Endothelial cell (in vitro differentiated cells): ENCODE measurements around the gene DTNA. TPM values are rescaled to one million over a fixed set of nuclear protein-coding genes. Genes with fewer than 3 reads are reported as not detected.

Experiments
- DNase-seq: peaks from one replicate; pipeline ENCODE4 v3.0.0; 2021; ENCODE audit warnings: low spot score
- H3K27ac Mint-ChIP-seq: one replicate; pipeline ENCODE4 v1.8.0; 2021; ENCODE audit warnings: mixed read lengths, inconsistent platforms; ENCODE audit not compliant: unreplicated experiment
- H3K27me3 Mint-ChIP-seq: one replicate; pipeline ENCODE4 v1.8.0; 2021; ENCODE audit warnings: mild to moderate bottlenecking, moderate library complexity, mixed read lengths, inconsistent platforms; ENCODE audit not compliant: unreplicated experiment
- H3K36me3 Mint-ChIP-seq: one replicate; pipeline ENCODE4 v1.8.0; 2021; ENCODE audit warnings: mild to moderate bottlenecking, low read depth, mixed read lengths, inconsistent platforms; ENCODE audit not compliant: unreplicated experiment
- H3K4me1 Mint-ChIP-seq: one replicate; pipeline ENCODE4 v1.8.0; 2021; ENCODE audit warnings: mild to moderate bottlenecking, mixed read lengths, inconsistent platforms; ENCODE audit not compliant: unreplicated experiment
- H3K4me3 Mint-ChIP-seq: one replicate; pipeline ENCODE4 v1.8.0; 2021; ENCODE audit warnings: mild to moderate bottlenecking, mixed read lengths, inconsistent platforms; ENCODE audit not compliant: unreplicated experiment
- H3K9me3 Mint-ChIP-seq: one replicate; pipeline ENCODE4 v1.8.0; 2021; ENCODE audit warnings: mixed read lengths, inconsistent platforms; ENCODE audit not compliant: unreplicated experiment
- total RNA-seq: library from RNA; stranded (reverse); fragmentation: NEBNext Ultra II Directional; extraction: Animal tissue kit (Norgen Biotek cat#: 25700); gene quantifications from one replicate; pipeline ENCODE4 v1.2.1, GENCODE V29; 2021; ENCODE audit not compliant: unreplicated experiment
- TF ChIP-seq, protein P1 (sequence below): fragments of 200-600 bp; sonication (generic); IDR thresholded peaks from one replicate; pipeline ENCODE4 v1.5.0; 2021; ENCODE audit warnings: antibody characterized with exemption; ENCODE audit not compliant: unreplicated experiment

DTNA gene
- total RNA-seq, 1 donor from 2014 or later, result 17.9 TPM

DNA sequence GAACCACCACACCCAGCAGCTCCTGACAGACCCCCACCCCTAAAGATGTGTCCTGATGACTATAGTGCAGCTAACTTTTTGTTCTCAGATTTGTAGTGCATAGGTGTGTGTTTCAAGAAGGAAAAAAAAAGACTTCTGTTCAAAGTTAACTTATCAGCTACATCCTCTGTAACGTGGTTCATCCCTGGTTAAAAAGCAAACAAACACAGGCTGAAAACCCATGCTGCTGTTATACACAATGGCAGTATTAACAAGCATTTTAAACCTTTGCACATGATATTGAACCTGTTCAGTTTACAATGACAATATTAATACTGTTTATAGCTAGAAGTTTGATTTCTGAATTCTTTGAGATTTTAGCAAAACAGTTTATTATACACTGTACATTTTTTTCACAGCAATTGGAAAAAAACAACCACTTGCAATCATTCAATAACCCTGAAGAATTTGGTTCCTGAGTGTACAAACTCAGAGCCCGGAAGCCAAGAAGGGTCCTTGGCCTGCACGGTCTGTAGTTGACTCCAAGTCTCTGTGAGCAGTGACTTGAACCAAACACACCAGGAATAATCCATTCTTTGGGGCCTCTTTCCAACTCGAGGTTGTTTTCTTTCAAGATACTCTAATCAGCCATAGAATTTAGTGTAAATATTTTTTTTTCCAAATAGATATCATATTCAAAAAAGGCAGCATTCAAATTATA lies 177.9 kb downstream of the DTNA start:
- H3K9me3 Mint-ChIP-seq, result no peaks in the 10 kb centered on the region
- TF ChIP-seq, protein P1, sequence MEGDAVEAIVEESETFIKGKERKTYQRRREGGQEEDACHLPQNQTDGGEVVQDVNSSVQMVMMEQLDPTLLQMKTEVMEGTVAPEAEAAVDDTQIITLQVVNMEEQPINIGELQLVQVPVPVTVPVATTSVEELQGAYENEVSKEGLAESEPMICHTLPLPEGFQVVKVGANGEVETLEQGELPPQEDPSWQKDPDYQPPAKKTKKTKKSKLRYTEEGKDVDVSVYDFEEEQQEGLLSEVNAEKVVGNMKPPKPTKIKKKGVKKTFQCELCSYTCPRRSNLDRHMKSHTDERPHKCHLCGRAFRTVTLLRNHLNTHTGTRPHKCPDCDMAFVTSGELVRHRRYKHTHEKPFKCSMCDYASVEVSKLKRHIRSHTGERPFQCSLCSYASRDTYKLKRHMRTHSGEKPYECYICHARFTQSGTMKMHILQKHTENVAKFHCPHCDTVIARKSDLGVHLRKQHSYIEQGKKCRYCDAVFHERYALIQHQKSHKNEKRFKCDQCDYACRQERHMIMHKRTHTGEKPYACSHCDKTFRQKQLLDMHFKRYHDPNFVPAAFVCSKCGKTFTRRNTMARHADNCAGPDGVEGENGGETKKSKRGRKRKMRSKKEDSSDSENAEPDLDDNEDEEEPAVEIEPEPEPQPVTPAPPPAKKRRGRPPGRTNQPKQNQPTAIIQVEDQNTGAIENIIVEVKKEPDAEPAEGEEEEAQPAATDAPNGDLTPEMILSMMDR, result no peak
- no peaks in the 10 kb centered on the region for H3K27me3 Mint-ChIP-seq
- H3K36me3 Mint-ChIP-seq, result peaks cover 5% of the 10 kb centered on the region
- no peak overlapping the region for H3K4me3 Mint-ChIP-seq
- DNase-seq, result no peak
- H3K27ac Mint-ChIP-seq, result no peak overlapping the region
- H3K4me1 Mint-ChIP-seq, result no peaks in the 10 kb centered on the region

DNA sequence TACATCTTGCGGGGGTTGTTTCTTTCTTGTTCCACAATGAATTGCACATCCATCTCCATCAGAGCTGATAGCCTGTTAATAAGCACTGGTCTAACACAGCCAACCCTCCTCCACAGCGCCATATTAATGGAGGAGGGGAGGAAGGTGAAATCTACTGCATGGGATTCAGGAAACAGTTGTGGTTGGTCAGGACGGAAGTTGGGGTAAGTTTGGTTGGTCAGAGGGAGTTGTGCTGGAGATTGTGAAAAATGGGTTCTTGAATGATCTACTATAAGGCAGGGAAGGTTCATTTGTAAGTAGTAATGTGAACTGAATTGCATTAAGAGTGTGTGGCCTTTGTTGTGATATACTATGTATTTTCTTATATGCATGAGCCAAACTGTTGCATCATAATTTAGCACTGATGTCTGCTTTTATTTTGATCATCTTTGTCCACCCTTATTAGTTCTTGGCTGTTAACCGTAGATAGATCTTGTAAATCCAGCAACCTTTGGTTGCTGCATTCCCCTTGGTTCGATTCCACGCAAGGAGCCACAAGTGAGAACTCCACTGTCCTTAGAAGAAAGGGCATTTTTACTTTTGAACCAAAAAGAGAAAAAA lies 180.5 kb downstream of the DTNA start:
- no peaks in the 10 kb centered on the region for H3K4me1 Mint-ChIP-seq
- H3K27ac Mint-ChIP-seq, result no peak overlapping the region
- H3K9me3 Mint-ChIP-seq, result no peaks in the 10 kb centered on the region
- peaks cover 14% of the 10 kb centered on the region for H3K36me3 Mint-ChIP-seq
- H3K4me3 Mint-ChIP-seq, result no peak overlapping the region
- no peak for DNase-seq
- TF ChIP-seq, protein P1, result no peak
- H3K27me3 Mint-ChIP-seq, result no peaks in the 10 kb centered on the region

DNA sequence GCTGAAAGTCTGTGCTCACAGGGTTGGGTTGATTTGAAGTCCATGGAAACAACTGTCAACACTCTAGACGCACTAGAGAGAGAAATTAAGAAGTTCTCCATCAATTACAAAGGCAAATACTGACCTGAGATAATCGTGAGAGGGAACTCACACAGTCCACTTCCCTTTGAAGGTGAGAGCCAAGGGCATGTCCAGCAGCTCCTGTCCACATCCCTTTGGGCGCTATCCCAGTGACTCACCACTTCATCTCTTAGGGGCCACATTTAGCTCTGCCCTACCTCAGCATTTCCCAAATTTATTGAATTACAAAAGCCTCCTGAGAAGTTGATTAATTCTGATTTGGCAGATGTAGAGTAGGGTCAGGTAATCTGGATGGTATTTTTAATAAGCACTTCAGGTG lies 182.3 kb downstream of the DTNA start:
- Mint-ChIP-seq H3K4me3 (no peak overlapping the region), H3K27me3 (no peaks in the 10 kb centered on the region), H3K4me1 (no peaks in the 10 kb centered on the region), H3K27ac (no peak overlapping the region), H3K9me3 (no peaks in the 10 kb centered on the region), H3K36me3 (peaks cover 14% of the 10 kb centered on the region)
- TF ChIP-seq, protein P1, result no peak
- DNase-seq, result no peak

DNA sequence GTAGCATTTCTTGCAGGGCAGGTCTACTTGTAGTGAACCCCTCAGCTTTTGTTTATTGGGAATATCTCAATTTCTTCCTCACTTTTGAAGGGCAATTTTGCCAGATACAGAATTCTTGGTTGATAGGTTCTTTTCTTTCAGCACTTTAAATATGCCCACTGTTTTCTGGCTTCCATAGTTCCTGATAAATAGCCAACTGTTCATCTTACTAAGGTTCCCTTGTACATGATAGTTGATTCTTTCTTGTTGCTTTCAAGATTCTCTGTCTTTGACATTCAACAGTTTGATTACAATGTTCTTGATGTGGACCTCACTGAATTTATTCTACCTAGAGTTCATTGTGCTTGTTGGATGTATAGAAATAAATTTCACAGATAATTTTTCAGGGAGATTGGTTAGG lies 183.1 kb downstream of the DTNA start:
- Mint-ChIP-seq H3K4me3 (no peak overlapping the region), H3K27me3 (peaks cover 2% of the 10 kb centered on the region), H3K27ac (no peak overlapping the region), H3K9me3 (no peaks in the 10 kb centered on the region), H3K4me1 (no peaks in the 10 kb centered on the region), H3K36me3 (peaks cover 14% of the 10 kb centered on the region)
- DNase-seq, result no peak
- TF ChIP-seq, protein P1, result no peak

DNA sequence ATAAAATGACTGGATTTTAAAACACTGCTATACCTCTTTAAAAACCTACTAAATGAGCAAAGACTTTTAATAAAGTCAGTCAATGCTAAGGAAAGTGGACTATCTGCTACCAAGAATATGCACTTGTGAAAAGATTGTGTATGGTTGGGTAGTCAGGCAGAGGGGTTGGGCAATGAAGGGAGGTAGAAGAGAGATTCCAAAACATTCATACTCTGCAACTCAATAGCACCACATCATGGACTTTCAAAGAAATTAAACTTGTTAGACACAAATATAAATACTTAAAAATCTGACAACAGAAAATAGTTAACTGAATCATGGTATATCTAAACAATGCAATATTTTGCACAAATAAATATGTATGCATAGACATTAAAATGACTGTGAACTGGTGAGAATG lies 191.2 kb downstream of the DTNA start:
- TF ChIP-seq, protein P1, result no peak
- H3K4me3 Mint-ChIP-seq, result no peak overlapping the region
- H3K36me3 Mint-ChIP-seq, result no peaks in the 10 kb centered on the region
- no peaks in the 10 kb centered on the region for H3K4me1 Mint-ChIP-seq
- H3K27ac Mint-ChIP-seq, result no peak overlapping the region
- peaks cover 2% of the 10 kb centered on the region for H3K27me3 Mint-ChIP-seq
- no peaks in the 10 kb centered on the region for H3K9me3 Mint-ChIP-seq
- DNase-seq, result no peak
